Fibroblast of lung (primary cell): Measurements from ENCODE around the gene EDA2R. TPM values are rescaled to one million over a fixed set of nuclear protein-coding genes. Genes with fewer than 3 reads are reported as not detected.

ENCODE experiments used
- DNase-seq, 2 donors: peaks; one replicate each; pipeline versions ENCODE4 v3.0.0 to v3.0.0-alpha.2; 2010; ENCODE audit warnings: low read depth in 2 of 2
- H2AFZ ChIP-seq: 2 replicates; pipeline ENCODE4 v1.5.1; 2012; ENCODE audit warnings: low read length, control low read depth, inconsistent platforms
- H3K27ac ChIP-seq: 2 replicates; pipeline ENCODE4 v1.5.1; 2011; ENCODE audit warnings: low read length, control low read depth; ENCODE audit not compliant: insufficient read depth
- H3K27me3 ChIP-seq: 2 replicates; pipeline ENCODE4 v1.5.1; 2011; ENCODE audit warnings: mild to moderate bottlenecking, low read length; ENCODE audit not compliant: control insufficient read depth, insufficient read depth
- H3K36me3 ChIP-seq: 2 replicates; pipeline ENCODE4 v1.5.1; 2011; ENCODE audit warnings: low read length; ENCODE audit not compliant: control insufficient read depth, insufficient read depth
- H3K4me1 ChIP-seq: 2 replicates; pipeline ENCODE4 v1.5.1; 2011; ENCODE audit warnings: low read length; ENCODE audit not compliant: control insufficient read depth, insufficient read depth; ENCODE audit errors: extremely low read depth
- H3K4me2 ChIP-seq: 2 replicates; pipeline ENCODE4 v1.5.1; 2011; ENCODE audit warnings: low read length, control low read depth; ENCODE audit not compliant: insufficient read depth; ENCODE audit errors: extremely low read depth
- H3K4me3 ChIP-seq, 4 experiments: fragments of 200-600 bp in 1 of 4; sonication (generic) in 1 of 4; replicated peaks in 1 of 4; 2 replicates each; pipeline ENCODE4 v1.5.1; 2011 to 2016; ENCODE audit warnings: low read length in 4 of 4, low read depth in 3 of 4, mild to moderate bottlenecking in 3 of 4, control low read depth in 2 of 4, inconsistent platforms in 1 of 4, mixed read lengths in 1 of 4; ENCODE audit not compliant: insufficient read depth in 1 of 4; ENCODE audit errors: control extremely low read depth in 1 of 4
- H3K79me2 ChIP-seq: 2 replicates; pipeline ENCODE4 v1.5.1; 2012; ENCODE audit warnings: mild to moderate bottlenecking, low read length, inconsistent platforms; ENCODE audit not compliant: control insufficient read depth, insufficient read depth
- H3K9ac ChIP-seq: 2 replicates; pipeline ENCODE4 v1.5.1; 2011; ENCODE audit warnings: mild to moderate bottlenecking, low read length, control low read depth; ENCODE audit not compliant: insufficient read depth
- H3K9me3 ChIP-seq: 2 replicates; pipeline ENCODE4 v1.5.1; 2012; ENCODE audit warnings: low read depth, low read length; ENCODE audit not compliant: control insufficient read depth, insufficient read depth
- H4K20me1 ChIP-seq: 2 replicates; pipeline ENCODE4 v1.5.1; 2011; ENCODE audit warnings: low read length; ENCODE audit not compliant: control insufficient read depth, insufficient read depth; ENCODE audit errors: extremely low read depth
- CTCF ChIP-seq, 2 donors: IDR thresholded peaks in 1 of 2; conservative IDR thresholded peaks in 1 of 2; 1 replicate in 1 of 2; 2 replicates in 1 of 2; pipeline ENCODE4 v1.5.1; 2011 to 2012; ENCODE audit warnings: low read length in 2 of 2, control low read depth in 1 of 2, inconsistent platforms in 1 of 2, low read depth in 1 of 2, mild to moderate bottlenecking in 1 of 2
- EZH2 ChIP-seq: IDR thresholded peaks from 2 replicates; pipeline ENCODE4 v1.5.1; 2012; ENCODE audit warnings: low read length, control low read depth, mild to moderate bottlenecking; ENCODE audit errors: missing control alignments
- polyA plus RNA-seq, 2 donors: library from polyadenylated mRNA; depleted of rRNA in 1 of 2; stranded (reverse) in 1 of 2; unstranded in 1 of 2; fragments of >200 nt; gene quantifications; 2 replicates each; pipeline ENCODE4 v1.2.1, GENCODE V29; 2011 to 2012; ENCODE audit warnings: missing spikeins in 1 of 2
- total RNA-seq: library from RNA; depleted of rRNA; stranded (reverse); fragments of >200 nt; gene quantifications from 2 replicates; pipeline ENCODE4 v1.2.1, GENCODE V29; 2014

EDA2R gene
- total and polyA plus RNA-seq, 2 donors (not counting 1 experiment from before 2014, with no cell fraction given), result 9.3 to 21.0 TPM

- H3K79me2 ChIP-seq, result no peaks in the 10 kb centered on the region
These were observed 36.4 kb downstream of the EDA2R start for GRCh38 chrX:66602381-66602938.

GRCh38 chrX:66601522-66601921 is 37.4 kb downstream of the EDA2R start:
- H3K4me2 ChIP-seq, result no peak overlapping the region
- H3K27ac ChIP-seq, result no peak overlapping the region
- DNase-seq, result no peak
- no peak overlapping the region for H2AFZ ChIP-seq
- H3K4me1 ChIP-seq, result no peaks in the 10 kb centered on the region
- no peak overlapping the region for H3K4me3 ChIP-seq
- no peaks in the 10 kb centered on the region for H3K36me3 ChIP-seq
- no peaks in the 10 kb centered on the region for H3K27me3 ChIP-seq
- H3K9ac ChIP-seq, result no peak overlapping the region
- H3K79me2 ChIP-seq, result no peaks in the 10 kb centered on the region
- no peaks in the 10 kb centered on the region for H4K20me1 ChIP-seq
- no peaks in the 10 kb centered on the region for H3K9me3 ChIP-seq
- TF ChIP-seq CTCF (conservative IDR thresholded peaks at IDR 0.05 in 1 of 2, IDR thresholded peaks at IDR 0.05 in 1 of 2; ENCODE audit: low read depth in 1 of 2, low read length in 2 of 2) (no peak), EZH2 (no peak)

More at GRCh38 chrX:66602381-66602938, 36.4 kb downstream of the EDA2R start:
- Histone ChIP-seq H3K9ac (no peak overlapping the region), H4K20me1 (no peaks in the 10 kb centered on the region), H3K9me3 (no peaks in the 10 kb centered on the region), H2AFZ (no peak overlapping the region), H3K4me2 (no peak overlapping the region), H3K4me1 (no peaks in the 10 kb centered on the region), H3K4me3 (no peak overlapping the region), H3K27me3 (no peaks in the 10 kb centered on the region), H3K36me3 (no peaks in the 10 kb centered on the region), H3K27ac (no peak overlapping the region)
- no peak for DNase-seq
- TF ChIP-seq EZH2 (no peak), CTCF (conservative IDR thresholded peaks at IDR 0.05 in 1 of 2, IDR thresholded peaks at IDR 0.05 in 1 of 2; ENCODE audit: low read depth in 1 of 2, low read length in 2 of 2) (no peak)

GRCh38 chrX:66579219-66579618 is 59.7 kb downstream of the EDA2R start:
- no peak overlapping the region for H3K4me3 ChIP-seq
- no peak overlapping the region for H3K27ac ChIP-seq
- H3K9ac ChIP-seq, result no peak overlapping the region
- no peak for TF ChIP-seq CTCF (conservative IDR thresholded peaks at IDR 0.05 in 1 of 2, IDR thresholded peaks at IDR 0.05 in 1 of 2; ENCODE audit: low read depth in 1 of 2, low read length in 2 of 2)
- no peak for TF ChIP-seq EZH2
- H3K36me3 ChIP-seq, result no peaks in the 10 kb centered on the region
- H3K79me2 ChIP-seq, result no peaks in the 10 kb centered on the region
- DNase-seq, result no peak
- no peak overlapping the region for H2AFZ ChIP-seq
- no peaks in the 10 kb centered on the region for H3K4me1 ChIP-seq
- H3K4me2 ChIP-seq, result no peak overlapping the region
- H4K20me1 ChIP-seq, result no peaks in the 10 kb centered on the region
- H3K27me3 ChIP-seq, result no peaks in the 10 kb centered on the region
- no peaks in the 10 kb centered on the region for H3K9me3 ChIP-seq
